NCI-H510A (cell line): Measurements from ENCODE around the gene AGAP1.

Experiments
- DNase-seq: peaks from one replicate; lab custom pipeline; 2025; lab: John Stamatoyannopoulos, UW

Gene AGAP1

DNA sequence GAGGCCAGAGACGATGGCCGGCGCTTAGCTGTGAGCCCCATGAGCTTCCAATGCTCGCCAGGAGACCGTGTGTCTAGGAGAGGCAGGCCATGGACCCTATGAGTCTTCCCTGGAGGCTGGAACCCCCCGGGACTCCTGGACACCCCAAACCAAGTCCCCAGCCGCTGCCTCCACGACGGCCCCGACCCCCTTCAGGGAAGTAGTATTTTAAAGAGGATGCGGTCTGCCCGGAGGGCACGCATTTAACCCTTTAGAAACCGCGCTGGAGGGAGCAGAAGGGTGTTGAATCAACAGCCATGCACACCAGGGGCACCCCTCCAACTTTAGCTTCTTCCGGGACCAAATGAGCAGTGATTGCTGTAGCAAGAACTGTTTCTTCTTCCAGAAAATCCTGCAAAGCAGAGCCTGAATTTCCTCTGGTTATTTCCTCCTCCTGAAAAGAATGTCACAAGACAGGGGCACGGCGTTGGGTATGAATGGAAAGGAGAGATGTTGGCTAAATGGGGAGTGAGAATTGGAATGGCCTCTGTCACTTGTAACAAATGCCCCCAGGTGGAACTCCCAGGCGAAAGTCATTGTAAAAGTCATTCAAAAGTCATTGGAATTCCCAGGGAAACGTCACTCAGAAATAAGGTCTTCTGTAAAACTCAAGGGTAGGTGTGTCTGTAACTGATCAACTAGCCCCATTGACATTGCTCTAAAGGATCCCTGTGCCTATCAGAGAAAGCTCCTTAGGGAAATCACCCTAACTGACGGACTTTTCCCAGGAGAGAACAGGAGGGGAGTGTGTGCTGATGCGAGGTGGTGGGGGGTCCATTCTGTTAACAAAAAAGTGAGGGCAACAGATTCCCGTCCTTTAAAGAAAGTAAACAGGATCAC, 680.1 kb downstream of the AGAP1 start:
- no peak for DNase-seq

DNA sequence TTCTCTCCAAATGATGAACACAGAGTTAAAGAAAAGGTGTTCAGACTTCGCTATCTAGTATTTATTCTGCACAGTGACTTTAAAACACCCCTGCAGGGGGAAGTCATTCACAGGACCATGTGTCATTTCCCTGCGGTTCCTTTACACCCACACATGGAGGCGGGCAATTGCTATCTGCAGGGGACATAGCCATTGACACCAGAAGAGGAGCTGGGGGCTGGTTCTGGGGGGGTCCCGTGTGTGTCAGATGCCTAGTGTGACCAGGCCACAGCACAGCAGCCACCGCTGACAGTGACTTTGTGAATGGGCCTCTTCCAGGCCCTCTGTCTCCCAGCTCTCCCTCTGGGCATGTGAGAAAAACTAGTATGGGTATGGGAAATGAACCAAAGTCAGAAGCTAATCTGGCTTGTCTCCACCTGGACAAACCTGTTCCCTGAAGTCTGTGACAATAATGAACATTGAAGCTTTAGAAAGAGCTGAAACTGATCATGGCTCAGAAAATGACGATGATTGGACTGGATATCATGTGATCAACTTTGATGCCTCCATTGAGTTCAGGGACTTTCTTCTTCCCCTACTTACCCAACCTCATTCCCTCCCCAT, 681.8 kb downstream of the AGAP1 start:
- no peak for DNase-seq

DNA sequence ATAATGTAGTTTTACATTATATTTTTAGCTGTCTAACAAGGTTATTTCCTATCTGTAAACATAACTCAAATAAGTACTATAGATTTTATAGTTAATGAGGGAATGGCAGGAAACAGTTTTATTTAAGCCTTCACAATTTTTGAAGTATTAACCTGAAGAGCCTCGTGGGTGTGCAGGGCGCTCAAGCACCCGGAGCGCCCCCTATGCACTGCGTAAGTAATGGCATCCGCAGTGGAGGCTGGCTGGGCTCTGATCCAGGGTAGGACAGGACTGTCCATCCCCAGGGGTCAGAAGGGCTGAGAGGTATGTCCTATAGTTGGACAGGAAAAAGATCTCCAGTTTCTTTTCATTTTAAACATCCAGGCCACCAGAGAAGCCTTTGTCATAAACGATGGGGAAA, 682.6 kb downstream of the AGAP1 start:
- no peak for DNase-seq

DNA sequence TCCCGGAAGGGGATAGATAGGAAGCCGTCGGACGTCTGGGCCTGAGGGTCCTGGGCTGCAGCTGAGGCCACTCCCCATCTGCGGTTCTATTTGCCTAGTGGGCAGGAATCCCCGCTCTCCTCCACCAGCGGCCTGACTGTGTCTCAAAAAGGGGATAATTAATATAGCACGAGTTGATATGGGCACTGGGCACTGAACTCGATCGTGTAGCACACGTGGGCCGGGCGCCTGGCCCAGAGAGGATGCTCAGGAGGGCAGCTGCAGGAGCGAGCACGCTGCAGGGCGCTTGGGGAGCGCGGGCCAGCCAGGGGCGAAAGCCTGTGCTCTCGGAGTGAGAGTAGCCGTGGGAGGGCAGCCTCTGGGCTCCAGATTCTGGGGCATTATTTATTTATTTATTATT, 683.1 kb downstream of the AGAP1 start:
- no peak for DNase-seq

DNA sequence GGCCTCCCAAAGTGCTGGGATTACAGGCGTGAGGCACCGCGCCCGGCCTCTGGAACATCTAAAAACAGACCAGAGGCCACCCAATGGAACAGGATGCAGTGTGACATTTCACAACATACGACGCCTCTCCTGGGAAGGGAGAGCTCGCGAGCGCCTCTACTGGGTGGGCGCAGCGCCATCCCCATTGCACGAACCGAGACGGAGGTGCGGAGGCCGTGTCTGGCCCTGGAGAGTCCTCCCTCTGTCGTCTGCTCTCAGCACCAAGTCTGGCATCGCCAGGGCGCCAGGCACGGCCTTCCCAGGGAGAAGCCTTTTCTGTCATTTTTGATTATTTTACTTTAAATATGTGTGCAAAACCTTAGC, 683.7 kb downstream of the AGAP1 start:
- DNase-seq: no peak

DNA sequence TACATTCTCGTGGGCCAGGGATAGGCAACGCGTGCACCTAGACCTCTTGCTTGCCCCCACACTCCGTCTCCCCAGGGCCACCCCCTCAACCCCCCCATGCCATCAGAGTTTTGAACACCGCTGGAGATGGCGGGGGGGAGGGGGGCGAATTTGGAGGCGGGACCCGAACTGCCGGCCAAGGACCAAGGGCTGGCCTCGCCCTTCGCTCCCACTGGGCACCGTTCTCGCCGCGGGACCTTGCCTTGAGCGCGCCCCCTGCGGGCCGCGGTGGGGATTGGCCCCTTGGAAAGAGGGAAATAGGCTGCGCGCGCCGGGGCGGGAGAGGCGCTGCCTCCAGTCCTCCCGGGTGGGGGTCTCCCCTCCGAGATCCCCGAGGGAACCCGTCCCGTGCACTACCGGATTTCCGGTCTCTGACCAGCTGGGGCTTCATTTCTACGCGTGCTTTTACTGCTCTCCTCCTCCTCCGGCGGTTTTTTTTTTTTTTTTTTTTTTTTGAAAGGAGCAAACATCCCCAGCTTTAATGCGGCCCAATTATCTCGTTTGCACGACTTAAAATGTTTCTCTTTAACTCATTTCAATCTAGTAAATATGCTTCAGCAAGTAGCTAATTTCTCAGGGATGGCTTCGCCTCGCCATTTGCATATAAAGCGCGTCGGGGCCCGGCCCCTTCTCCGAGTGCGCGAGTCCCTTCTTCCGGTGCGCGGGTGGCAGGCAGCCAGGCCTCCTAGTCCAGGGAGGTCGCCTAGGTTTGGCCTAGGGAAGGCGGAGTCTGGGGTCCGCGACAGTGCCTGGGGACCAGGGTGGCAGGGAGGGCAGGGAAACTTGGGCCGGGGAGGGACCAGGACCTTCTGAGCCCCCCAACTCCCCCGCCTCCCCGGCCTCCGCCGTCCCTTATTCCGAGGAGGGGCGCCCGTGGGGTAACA, 684.4 kb downstream of the AGAP1 start:
- DNase-seq: peak; percentile 19

DNA sequence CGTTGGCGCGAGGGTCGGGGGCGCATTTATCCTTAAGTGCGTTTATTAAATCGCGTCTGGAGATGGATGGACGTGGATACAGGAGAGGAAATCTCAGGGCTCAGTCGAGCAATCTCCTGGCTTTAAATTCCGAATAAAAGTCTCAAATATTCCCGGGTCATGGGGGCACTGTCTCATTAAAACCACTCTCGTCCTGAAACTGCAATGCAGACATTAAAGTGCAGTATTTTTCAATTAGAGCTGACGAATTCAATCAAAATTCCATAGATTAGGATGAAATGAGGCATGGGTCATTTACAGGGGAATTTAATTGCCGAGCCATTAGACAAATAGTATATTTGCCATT, 685.0 kb downstream of the AGAP1 start:
- DNase-seq: no peak

DNA sequence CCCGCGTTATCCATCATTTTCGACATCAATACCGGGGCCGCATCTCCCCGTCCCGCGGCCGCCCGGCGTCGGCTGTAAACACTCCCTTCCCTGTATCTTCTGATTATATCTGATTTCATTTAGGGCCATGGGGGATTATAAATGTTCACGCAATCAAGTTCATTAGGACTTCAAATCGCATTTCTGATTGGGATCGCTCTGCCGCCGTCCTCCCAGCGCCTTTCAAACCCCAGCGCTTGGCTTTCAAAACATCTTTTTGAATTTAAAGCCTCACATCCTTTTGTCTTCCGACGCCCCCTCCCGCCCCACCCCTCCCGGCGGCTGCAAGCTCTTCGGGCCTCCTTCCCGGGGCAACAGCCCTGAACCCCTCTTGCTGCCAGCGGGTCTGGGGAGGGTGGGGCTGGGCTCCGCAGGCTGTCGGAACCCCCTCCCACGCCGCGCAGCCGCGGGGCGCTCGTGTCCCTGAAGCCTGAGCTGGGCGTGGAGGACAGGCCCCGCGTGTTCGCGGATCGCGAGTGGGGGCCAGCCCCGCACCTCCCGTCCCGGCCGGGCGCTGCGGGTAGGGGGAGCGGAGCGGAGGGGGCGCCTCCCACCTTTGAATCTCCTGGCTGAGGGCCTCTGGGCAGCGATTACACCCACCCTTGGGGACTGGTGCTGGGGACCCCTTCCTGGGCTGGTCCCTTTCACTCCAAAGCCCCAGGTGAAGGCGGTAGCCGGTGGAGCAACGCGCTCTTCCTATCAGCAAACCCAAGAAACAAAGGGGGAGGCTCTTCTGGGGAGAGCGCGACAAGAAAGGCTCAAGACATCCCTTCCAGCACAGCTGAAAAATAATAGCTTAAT, 685.6 kb downstream of the AGAP1 start:
- DNase-seq: no peak

DNA sequence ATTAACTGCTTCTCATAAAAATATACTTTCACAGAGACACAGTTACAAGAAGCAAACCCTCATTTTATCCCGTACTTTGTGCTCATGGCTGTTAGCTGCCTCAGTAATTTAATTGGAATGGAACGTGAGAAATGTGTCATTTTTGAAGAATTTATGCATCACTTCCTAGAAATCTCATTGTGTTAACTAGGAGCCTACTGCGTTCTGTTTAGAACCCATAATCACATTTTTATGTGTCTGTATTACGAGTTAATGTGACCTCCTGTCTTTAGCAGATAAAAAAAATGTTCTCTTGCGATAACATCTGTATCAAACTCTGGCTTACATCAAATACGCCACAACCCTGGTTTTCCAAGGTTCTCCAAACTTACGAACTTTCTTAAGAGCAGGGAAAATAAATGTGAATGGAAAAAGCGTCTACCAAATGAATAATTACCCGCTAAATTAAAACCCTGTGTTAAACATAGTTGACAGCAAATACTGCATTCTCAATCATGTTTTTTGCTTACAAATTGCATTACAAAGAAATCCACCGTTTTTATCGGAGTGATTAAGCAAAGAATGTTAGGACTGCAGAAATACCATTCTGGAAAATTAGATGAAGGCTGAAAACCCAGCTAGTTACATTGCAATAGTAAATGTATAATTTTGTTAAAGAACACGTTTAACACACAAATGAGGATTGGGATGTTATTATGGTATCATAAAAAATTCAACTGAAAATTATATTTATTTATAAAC, 686.4 kb downstream of the AGAP1 start:
- no peak for DNase-seq

DNA sequence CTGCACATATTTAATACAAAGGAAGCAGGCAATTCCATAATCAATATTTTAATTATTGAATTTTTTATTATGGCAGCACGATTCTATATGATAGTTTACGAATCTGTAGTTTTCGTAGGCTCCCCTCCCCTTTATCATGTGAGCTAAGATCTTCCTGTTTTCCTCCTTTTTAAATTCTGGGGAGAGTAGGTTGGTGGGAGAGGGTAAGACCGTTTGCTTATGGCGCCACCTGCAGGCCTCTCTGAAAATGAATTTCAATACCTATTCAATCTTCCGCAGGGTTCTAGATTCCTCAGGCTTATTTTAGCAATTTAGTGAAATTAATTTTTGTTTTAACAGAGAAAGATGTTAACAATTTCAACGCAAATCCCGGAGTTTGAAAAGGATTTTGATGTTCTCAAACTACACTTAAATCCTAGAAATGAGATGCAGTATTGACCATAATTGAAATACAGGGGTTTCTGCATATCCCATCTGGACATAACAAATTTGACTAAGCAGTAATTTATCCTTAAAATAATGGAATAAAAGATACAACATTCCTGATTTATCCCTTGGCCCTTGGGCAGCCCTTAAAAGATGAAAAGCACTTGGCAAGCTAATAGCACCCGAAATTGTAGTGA, 687.1 kb downstream of the AGAP1 start:
- DNase-seq: no peak
